Measurements from ENCODE around the gene CZIB. TPM values are rescaled to one million over a fixed set of nuclear protein-coding genes. Genes with fewer than 3 reads are reported as not detected.

Gene CZIB
- total RNA-seq, 1 donor from 2014 or later = 115 TPM

GRCh38 chr1:53220962-53221286 is 490 bp upstream of the CZIB start:
- H2AFZ ChIP-seq (replicated peaks) = peak overlapping the region; percentile 28
- Mint-ChIP-seq H3K9me3 (no peaks in the 10 kb centered on the region), H3K4me1 (peaks cover 23% of the 10 kb centered on the region), H3K27me3 (ENCODE audit: insufficient read depth, low read depth) (no peaks in the 10 kb centered on the region), H3K27ac (peak overlapping the region; percentile 98), H3K36me3 (peaks cover 8% of the 10 kb centered on the region), H3K4me3 (peak overlapping the region; percentile 93)
- H4K20me1 ChIP-seq (ENCODE audit: low read depth) = no peaks in the 10 kb centered on the region
- peaks cover 6% of the 10 kb centered on the region for H3F3A ChIP-seq (ENCODE audit: low read depth)
- H3K4me2 ChIP-seq = peak overlapping the region; percentile 89
- H3K79me2 ChIP-seq (ENCODE audit: low read depth) = peaks cover 16% of the 10 kb centered on the region
- H3K9ac ChIP-seq = peak overlapping the region; percentile 3
- peaks cover 10% of the 10 kb centered on the region for H3K4me1 ChIP-seq
- H3K4me3 ChIP-seq = peak overlapping the region; percentile 54
- H3K9me3 ChIP-seq (ENCODE audit: low read depth) = no peaks in the 10 kb centered on the region
- H3K36me3 ChIP-seq = no peaks in the 10 kb centered on the region
- DNase-seq (ENCODE audit: low spot score) = no peak
- TF ChIP-seq CTCF (IDR thresholded peaks at IDR 0.05) (no peak), EZH2phosphoT487 (IDR thresholded peaks at IDR 0.05) (no peak), EZH2 (IDR thresholded peaks at IDR 0.05) (no peak)
- H3K27me3 ChIP-seq = no peaks in the 10 kb centered on the region
- no peak overlapping the region for H3K27ac ChIP-seq

GRCh38 chr1:53219711-53220110 is 723 bp downstream of the CZIB start:
- Histone ChIP-seq H3K79me2 (ENCODE audit: low read depth) (peaks cover 16% of the 10 kb centered on the region), H3K4me2 (peak overlapping the region; percentile 89), H3K4me1 (peaks cover 10% of the 10 kb centered on the region), H2AFZ (replicated peaks) (peak overlapping the region; percentile 28), H3K36me3 (no peaks in the 10 kb centered on the region), H3K9ac (peak overlapping the region; percentile 2), H3F3A (ENCODE audit: low read depth) (peaks cover 6% of the 10 kb centered on the region), H4K20me1 (ENCODE audit: low read depth) (no peaks in the 10 kb centered on the region), H3K27me3 (no peaks in the 10 kb centered on the region), H3K9me3 (ENCODE audit: low read depth) (no peaks in the 10 kb centered on the region), H3K27ac (peak overlapping the region; percentile 13), H3K4me3 (peak overlapping the region; percentile 54)
- Mint-ChIP-seq H3K27me3 (ENCODE audit: insufficient read depth, low read depth) (no peaks in the 10 kb centered on the region), H3K4me1 (peaks cover 23% of the 10 kb centered on the region), H3K4me3 (peak overlapping the region; percentile 93), H3K9me3 (no peaks in the 10 kb centered on the region), H3K27ac (peak overlapping the region; percentile 78), H3K36me3 (peaks cover 8% of the 10 kb centered on the region)
- DNase-seq (ENCODE audit: low spot score) = no peak
- no peak for TF ChIP-seq EZH2 (IDR thresholded peaks at IDR 0.05)

- peak overlapping the region; percentile 41 for H3K4me3 Mint-ChIP-seq
- Histone ChIP-seq H4K20me1 (ENCODE audit: low read depth) (no peaks in the 10 kb centered on the region), H3F3A (ENCODE audit: low read depth) (peaks cover 12% of the 10 kb centered on the region), H3K4me1 (peaks cover 10% of the 10 kb centered on the region), H3K9ac (no peak overlapping the region), H2AFZ (replicated peaks) (no peak overlapping the region), H3K79me2 (ENCODE audit: low read depth) (peaks cover 16% of the 10 kb centered on the region), H3K27me3 (no peaks in the 10 kb centered on the region), H3K9me3 (ENCODE audit: low read depth) (no peaks in the 10 kb centered on the region), H3K36me3 (peaks cover 6% of the 10 kb centered on the region), H3K27ac (no peak overlapping the region), H3K4me3 (no peak overlapping the region), H3K4me2 (no peak overlapping the region)
- TF ChIP-seq CTCF (IDR thresholded peaks at IDR 0.05) (no peak), EZH2 (IDR thresholded peaks at IDR 0.05) (no peak), EZH2phosphoT487 (IDR thresholded peaks at IDR 0.05) (no peak)
- H3K36me3 Mint-ChIP-seq = peaks cover 17% of the 10 kb centered on the region
- H3K27ac Mint-ChIP-seq = no peak overlapping the region
- H3K9me3 Mint-ChIP-seq = no peaks in the 10 kb centered on the region
- DNase-seq (ENCODE audit: low spot score) = no peak
- H3K27me3 Mint-ChIP-seq (ENCODE audit: insufficient read depth, low read depth) = no peaks in the 10 kb centered on the region
- peaks cover 23% of the 10 kb centered on the region for H3K4me1 Mint-ChIP-seq
These were observed 2.2 kb downstream of the CZIB start for GRCh38 chr1:53218201-53218600.

GRCh38 chr1:53214376-53214940 is 6.0 kb downstream of the CZIB start:
- Mint-ChIP-seq H3K4me3 (no peak overlapping the region), H3K9me3 (no peaks in the 10 kb centered on the region), H3K4me1 (peaks cover 10% of the 10 kb centered on the region), H3K27ac (no peak overlapping the region), H3K36me3 (peaks cover 35% of the 10 kb centered on the region), H3K27me3 (ENCODE audit: insufficient read depth, low read depth) (peaks cover 2% of the 10 kb centered on the region)
- H3K79me2 ChIP-seq (ENCODE audit: low read depth) = peaks cover 10% of the 10 kb centered on the region
- peaks cover 6% of the 10 kb centered on the region for H3F3A ChIP-seq (ENCODE audit: low read depth)
- H2AFZ ChIP-seq (replicated peaks) = no peak overlapping the region
- no peaks in the 10 kb centered on the region for H3K9me3 ChIP-seq (ENCODE audit: low read depth)
- H3K4me1 ChIP-seq = peaks cover 6% of the 10 kb centered on the region
- TF ChIP-seq EZH2 (IDR thresholded peaks at IDR 0.05) (no peak), CTCF (IDR thresholded peaks at IDR 0.05) (no peak), EZH2phosphoT487 (IDR thresholded peaks at IDR 0.05) (no peak)
- peaks cover 8% of the 10 kb centered on the region for H3K36me3 ChIP-seq
- no peaks in the 10 kb centered on the region for H3K27me3 ChIP-seq
- no peaks in the 10 kb centered on the region for H4K20me1 ChIP-seq (ENCODE audit: low read depth)
- no peak overlapping the region for H3K9ac ChIP-seq
- no peak overlapping the region for H3K4me3 ChIP-seq
- no peak overlapping the region for H3K27ac ChIP-seq
- DNase-seq (ENCODE audit: low spot score) = no peak
- H3K4me2 ChIP-seq = no peak overlapping the region

Measured in neural progenitor cell (in vitro differentiated cells).